Hypothalamus (tissue), 51 donors: ENCODE data around the gene KLF7.

ENCODE experiments used
- DNase-seq, 51 donors: peaks; one replicate each; lab custom pipeline; 2025; lab: John Stamatoyannopoulos, UW

KLF7 gene

GRCh38 chr2:207150284-207150683, 15.5 kb downstream of the KLF7 start:
- DNase-seq, result no peak

GRCh38 chr2:207149249-207150213, 16.2 kb downstream of the KLF7 start:
- no peak for DNase-seq

- DNase-seq, result no peak
These were observed 17.7 kb downstream of the KLF7 start for GRCh38 chr2:207148020-207148419.

GRCh38 chr2:207144173-207144785, 21.5 kb downstream of the KLF7 start:
- DNase-seq, result no peak

- DNase-seq, result peak in 35 of 51 donors; percentile 7 to 87 (median 43)
These were observed 22.3 kb downstream of the KLF7 start for GRCh38 chr2:207143215-207144172.

- DNase-seq, result peak in 1 of 51 donors; percentile 36
These were observed 23.3 kb downstream of the KLF7 start for GRCh38 chr2:207142461-207142860.

GRCh38 chr2:207141386-207141785, 24.4 kb downstream of the KLF7 start:
- no peak for DNase-seq

- no peak for DNase-seq
These were observed 25.5 kb downstream of the KLF7 start for GRCh38 chr2:207140265-207140664.

- no peak for DNase-seq
These were observed 26.2 kb downstream of the KLF7 start for GRCh38 chr2:207139552-207139951.

GRCh38 chr2:207138627-207139297, 27.0 kb downstream of the KLF7 start:
- no peak for DNase-seq

- no peak for DNase-seq
These were observed 28.0 kb downstream of the KLF7 start for GRCh38 chr2:207137596-207138337.

GRCh38 chr2:207136874-207137273, 28.9 kb downstream of the KLF7 start:
- no peak for DNase-seq

GRCh38 chr2:207135801-207136457, 29.8 kb downstream of the KLF7 start:
- no peak for DNase-seq

- DNase-seq, result no peak
These were observed 30.4 kb downstream of the KLF7 start for GRCh38 chr2:207135340-207135739.

GRCh38 chr2:207133820-207134519, 31.8 kb downstream of the KLF7 start:
- DNase-seq, result peak in 3 of 51 donors; percentile 20 to 42 (median 33)

- peak in 1 of 51 donors; percentile 38 for DNase-seq
These were observed 32.3 kb downstream of the KLF7 start for GRCh38 chr2:207133458-207133819.

- DNase-seq, result no peak
These were observed 33.7 kb downstream of the KLF7 start for GRCh38 chr2:207132019-207132418.

- DNase-seq, result no peak
These were observed 34.2 kb downstream of the KLF7 start for GRCh38 chr2:207131594-207131993.
